ENCODE results near the gene BPIFB1. TPM values are rescaled to one million over a fixed set of nuclear protein-coding genes. Genes with fewer than 3 reads are reported as not detected.

BPIFB1 gene
- total and polyA plus RNA-seq, 4 donors, result 0.05 to 0.13 TPM; not detected in 2

- DNase-seq (peak in 1 of 2 donors; percentile 35), ATAC-seq (ENCODE audit: low FRiP score) (no peak)
- WGBS, 2 donors, result 70 to 71% methylated on average over 10 to 12 of the region's 12 CpGs
- no peak overlapping the region for H3K4me3 ChIP-seq (ENCODE audit: low read length in 2 of 2)
- intact Hi-C loops (cut with DNase I), result no loop called here
- H3K36me3 ChIP-seq (ENCODE audit: control insufficient read depth in 1 of 2, insufficient read depth in 2 of 2, low read length in 1 of 2), result no peaks in the 10 kb centered on the region
- no peaks in the 10 kb centered on the region for H3K4me1 ChIP-seq (ENCODE audit: control insufficient read depth in 1 of 2, insufficient read depth in 2 of 2, low read length in 2 of 2)
- no peaks in the 10 kb centered on the region for H3K27me3 ChIP-seq (ENCODE audit: control insufficient read depth in 1 of 2, insufficient read depth in 2 of 2, low read length in 1 of 2)
- no peak overlapping the region for H3K27ac ChIP-seq (ENCODE audit: low read depth in 1 of 2, low read length in 2 of 2)
- no peaks in the 10 kb centered on the region for H3K9me3 ChIP-seq (ENCODE audit: control insufficient read depth, low read length)
Observed at GRCh38 chr20:33276303-33277113, 6.5 kb upstream of the BPIFB1 start.

- no peaks in the 10 kb centered on the region for H3K36me3 ChIP-seq (ENCODE audit: control insufficient read depth in 1 of 2, insufficient read depth in 2 of 2, low read length in 1 of 2)
- H3K27ac ChIP-seq (ENCODE audit: low read depth in 1 of 2, low read length in 2 of 2), result no peak overlapping the region
- H3K4me1 ChIP-seq (ENCODE audit: control insufficient read depth in 1 of 2, insufficient read depth in 2 of 2, low read length in 2 of 2), result no peaks in the 10 kb centered on the region
- H3K4me3 ChIP-seq (ENCODE audit: low read length in 2 of 2), result no peak overlapping the region
- ATAC-seq (ENCODE audit: low FRiP score) (no peak), DNase-seq (peak in 1 of 2 donors; percentile 45)
- no peaks in the 10 kb centered on the region for H3K9me3 ChIP-seq (ENCODE audit: control insufficient read depth, low read length)
- intact Hi-C loops (cut with DNase I), result no loop called here
- WGBS, 2 donors, result 35 to 36% methylated on average over 13 of the region's 13 CpGs
- H3K27me3 ChIP-seq (ENCODE audit: control insufficient read depth in 1 of 2, insufficient read depth in 2 of 2, low read length in 1 of 2), result no peaks in the 10 kb centered on the region
Observed at GRCh38 chr20:33277471-33278441, 5.3 kb upstream of the BPIFB1 start.

- Histone ChIP-seq H3K36me3 (ENCODE audit: control insufficient read depth in 1 of 2, insufficient read depth in 2 of 2, low read length in 1 of 2) (no peaks in the 10 kb centered on the region), H3K4me3 (ENCODE audit: low read length in 2 of 2) (no peak overlapping the region), H3K27me3 (ENCODE audit: control insufficient read depth in 1 of 2, insufficient read depth in 2 of 2, low read length in 1 of 2) (no peaks in the 10 kb centered on the region), H3K9me3 (ENCODE audit: control insufficient read depth, low read length) (no peaks in the 10 kb centered on the region), H3K27ac (ENCODE audit: low read depth in 1 of 2, low read length in 2 of 2) (no peak overlapping the region), H3K4me1 (ENCODE audit: control insufficient read depth in 1 of 2, insufficient read depth in 2 of 2, low read length in 2 of 2) (no peaks in the 10 kb centered on the region)
- DNase-seq (peak in 1 of 2 donors; percentile 9), ATAC-seq (ENCODE audit: low FRiP score) (no peak)
- intact Hi-C loops (cut with DNase I), result no loop called here
- WGBS, 2 donors, result 76 to 86% methylated on average over 3 of the region's 3 CpGs
Observed at GRCh38 chr20:33278700-33279099, 4.3 kb upstream of the BPIFB1 start.

- intact Hi-C loops (cut with DNase I), result no loop called here
- H3K9me3 ChIP-seq (ENCODE audit: control insufficient read depth, low read length), result no peaks in the 10 kb centered on the region
- no peak overlapping the region for H3K4me3 ChIP-seq (ENCODE audit: low read length in 2 of 2)
- no peak for DNase-seq
- no peaks in the 10 kb centered on the region for H3K36me3 ChIP-seq (ENCODE audit: control insufficient read depth in 1 of 2, insufficient read depth in 2 of 2, low read length in 1 of 2)
- no peak for ATAC-seq (ENCODE audit: low FRiP score)
- H3K4me1 ChIP-seq (ENCODE audit: control insufficient read depth in 1 of 2, insufficient read depth in 2 of 2, low read length in 2 of 2), result no peaks in the 10 kb centered on the region
- no peak overlapping the region for H3K27ac ChIP-seq (ENCODE audit: low read depth in 1 of 2, low read length in 2 of 2)
- no peaks in the 10 kb centered on the region for H3K27me3 ChIP-seq (ENCODE audit: control insufficient read depth in 1 of 2, insufficient read depth in 2 of 2, low read length in 1 of 2)
- 63 to 72% methylated on average over 6 of the region's 6 CpGs for WGBS, 2 donors
Observed at GRCh38 chr20:33279261-33279910, 3.6 kb upstream of the BPIFB1 start.

- Histone ChIP-seq H3K4me1 (ENCODE audit: control insufficient read depth in 1 of 2, insufficient read depth in 2 of 2, low read length in 2 of 2) (no peaks in the 10 kb centered on the region), H3K9me3 (ENCODE audit: control insufficient read depth, low read length) (no peaks in the 10 kb centered on the region), H3K36me3 (ENCODE audit: control insufficient read depth in 1 of 2, insufficient read depth in 2 of 2, low read length in 1 of 2) (no peaks in the 10 kb centered on the region), H3K27ac (ENCODE audit: low read depth in 1 of 2, low read length in 2 of 2) (no peak overlapping the region), H3K27me3 (ENCODE audit: control insufficient read depth in 1 of 2, insufficient read depth in 2 of 2, low read length in 1 of 2) (no peaks in the 10 kb centered on the region), H3K4me3 (ENCODE audit: low read length in 2 of 2) (no peak overlapping the region)
- 73 to 75% methylated on average over 9 of the region's 9 CpGs for WGBS, 2 donors
- intact Hi-C loops (cut with DNase I), result no loop called here
- ATAC-seq (ENCODE audit: low FRiP score) (no peak), DNase-seq (peak in 1 of 2 donors; percentile 65)
Observed at GRCh38 chr20:33280000-33280680, 2.9 kb upstream of the BPIFB1 start.

GRCh38 chr20:33280775-33281174 lies 2.2 kb upstream of the BPIFB1 start:
- ATAC-seq (ENCODE audit: low FRiP score) (no peak), DNase-seq (peak in 1 of 2 donors; percentile 37)
- Histone ChIP-seq H3K4me3 (ENCODE audit: low read length in 2 of 2) (no peak overlapping the region), H3K9me3 (ENCODE audit: control insufficient read depth, low read length) (no peaks in the 10 kb centered on the region), H3K36me3 (ENCODE audit: control insufficient read depth in 1 of 2, insufficient read depth in 2 of 2, low read length in 1 of 2) (no peaks in the 10 kb centered on the region), H3K27me3 (ENCODE audit: control insufficient read depth in 1 of 2, insufficient read depth in 2 of 2, low read length in 1 of 2) (no peaks in the 10 kb centered on the region), H3K27ac (ENCODE audit: low read depth in 1 of 2, low read length in 2 of 2) (no peak overlapping the region), H3K4me1 (ENCODE audit: control insufficient read depth in 1 of 2, insufficient read depth in 2 of 2, low read length in 2 of 2) (no peaks in the 10 kb centered on the region)
- intact Hi-C loops (cut with DNase I), result no loop called here
- WGBS, 2 donors, result 92 to 96% methylated on average over 7 of the region's 7 CpGs

- intact Hi-C loops (cut with DNase I), result no loop called here
- no peak for ATAC-seq (ENCODE audit: low FRiP score)
- H3K4me3 ChIP-seq (ENCODE audit: low read length in 2 of 2), result no peak overlapping the region
- H3K36me3 ChIP-seq (ENCODE audit: control insufficient read depth in 1 of 2, insufficient read depth in 2 of 2, low read length in 1 of 2), result no peaks in the 10 kb centered on the region
- no peaks in the 10 kb centered on the region for H3K9me3 ChIP-seq (ENCODE audit: control insufficient read depth, low read length)
- H3K27me3 ChIP-seq (ENCODE audit: control insufficient read depth in 1 of 2, insufficient read depth in 2 of 2, low read length in 1 of 2), result no peaks in the 10 kb centered on the region
- H3K4me1 ChIP-seq (ENCODE audit: control insufficient read depth in 1 of 2, insufficient read depth in 2 of 2, low read length in 2 of 2), result no peaks in the 10 kb centered on the region
- H3K27ac ChIP-seq (ENCODE audit: low read depth in 1 of 2, low read length in 2 of 2), result no peak overlapping the region
- peak in 1 of 2 donors; percentile 66 for DNase-seq
- WGBS, 2 donors, result 66 to 73% methylated on average over 11 of the region's 11 CpGs
Observed at GRCh38 chr20:33281550-33282146, 1.4 kb upstream of the BPIFB1 start.

All from aorta (tissue), 5 donors.